H9 (cell line): ENCODE results near the gene HELQ. TPM values are rescaled to one million over a fixed set of nuclear protein-coding genes. Genes with fewer than 3 reads are reported as not detected.

Source experiments
- DNase-seq: peaks from one replicate; pipeline ENCODE4 v3.0.0-alpha.2; 2017
- H2AFZ ChIP-seq: one replicate; pipeline ENCODE4 v1.6.1; 2013; ENCODE audit warnings: mild to moderate bottlenecking, low read length, control low read depth, moderate library complexity
- H2AK5ac ChIP-seq: 2 replicates; pipeline ENCODE4 v1.6.1; 2013; ENCODE audit warnings: low read length, control low read depth, mixed read lengths; ENCODE audit not compliant: insufficient read length
- H2BK120ac ChIP-seq: one replicate; pipeline ENCODE4 v1.6.1; 2013; ENCODE audit warnings: low read depth, mild to moderate bottlenecking, low read length, control low read depth, inconsistent platforms; ENCODE audit not compliant: poor library complexity, severe bottlenecking
- H2BK12ac ChIP-seq: 2 replicates; pipeline ENCODE4 v1.6.1; 2013; ENCODE audit warnings: low read length, control low read depth, mixed read lengths, low read depth; ENCODE audit not compliant: insufficient read length
- H2BK15ac ChIP-seq: 2 replicates; pipeline ENCODE4 v1.6.1; 2013; ENCODE audit warnings: low read depth, low read length, control low read depth
- H2BK20ac ChIP-seq: one replicate; pipeline ENCODE4 v1.6.1; 2013; ENCODE audit warnings: low read depth, mild to moderate bottlenecking, low read length, control low read depth, inconsistent platforms; ENCODE audit not compliant: poor library complexity, severe bottlenecking
- H2BK5ac ChIP-seq: 2 replicates; pipeline ENCODE4 v1.6.1; 2013; ENCODE audit warnings: low read length, control low read depth, mixed read lengths; ENCODE audit not compliant: insufficient read length
- H3K14ac ChIP-seq: 2 replicates; pipeline ENCODE4 v1.6.1; 2013; ENCODE audit warnings: low read length, control low read depth; ENCODE audit not compliant: insufficient read depth
- H3K18ac ChIP-seq: 2 replicates; pipeline ENCODE4 v1.6.1; 2013; ENCODE audit warnings: low read depth, mild to moderate bottlenecking, mixed read lengths, low read length, control low read depth; ENCODE audit not compliant: insufficient read length
- H3K23ac ChIP-seq: 2 replicates; pipeline ENCODE4 v1.6.1; 2013; ENCODE audit warnings: low read length, control low read depth, mixed read lengths, low read depth; ENCODE audit not compliant: insufficient read length
- H3K23me2 ChIP-seq: 2 replicates; pipeline ENCODE4 v1.6.1; 2013; ENCODE audit warnings: low read depth, mild to moderate bottlenecking, mixed read lengths, low read length, control low read depth; ENCODE audit not compliant: insufficient read length, poor library complexity, severe bottlenecking
- H3K27ac ChIP-seq: 2 replicates; pipeline ENCODE4 v1.5.1; 2013; ENCODE audit warnings: low read length, control low read depth, mixed read lengths, low read depth; ENCODE audit not compliant: insufficient read length
- H3K27me3 ChIP-seq: 2 replicates; pipeline ENCODE4 v1.6.1; 2013; ENCODE audit warnings: low read length, control low read depth, inconsistent platforms; ENCODE audit not compliant: insufficient read depth
- H3K4ac ChIP-seq: 2 replicates; pipeline ENCODE4 v1.6.1; 2013; ENCODE audit warnings: low read depth, mild to moderate bottlenecking, control low read depth, inconsistent platforms, low read length, moderate library complexity
- H3K4me1 ChIP-seq: 2 replicates; pipeline ENCODE4 v1.6.1; 2013; ENCODE audit warnings: low read length, control low read depth, inconsistent platforms; ENCODE audit not compliant: insufficient read depth
- H3K4me2 ChIP-seq: 2 replicates; pipeline ENCODE4 v1.6.1; 2013; ENCODE audit warnings: low read length, control low read depth, mixed read lengths; ENCODE audit not compliant: insufficient read length, insufficient read depth
- H3K56ac ChIP-seq: 2 replicates; pipeline ENCODE4 v1.6.1; 2013; ENCODE audit warnings: low read depth, mild to moderate bottlenecking, mixed read lengths, low read length, control low read depth; ENCODE audit not compliant: insufficient read length
- H3K79me1 ChIP-seq: 2 replicates; pipeline ENCODE4 v1.6.1; 2013; ENCODE audit warnings: low read depth, mild to moderate bottlenecking, moderate library complexity, low read length, control low read depth, inconsistent platforms; ENCODE audit not compliant: insufficient read depth, poor library complexity, severe bottlenecking
- H3K79me2 ChIP-seq: 2 replicates; pipeline ENCODE4 v1.6.1; 2013; ENCODE audit warnings: low read length, control low read depth, inconsistent platforms; ENCODE audit not compliant: insufficient read depth
- H3K9ac ChIP-seq: 2 replicates; pipeline ENCODE4 v1.6.1; 2013; ENCODE audit warnings: low read length, control low read depth, mixed read lengths; ENCODE audit not compliant: insufficient read length; ENCODE audit errors: extremely low read depth
- H3K9me3 ChIP-seq: one replicate; pipeline ENCODE4 v1.6.1; 2013; ENCODE audit warnings: low read depth, low read length, inconsistent platforms; ENCODE audit not compliant: control insufficient read depth
- H3T11ph ChIP-seq: one replicate; pipeline ENCODE4 v1.6.1; 2013; ENCODE audit warnings: mild to moderate bottlenecking, low read length, control low read depth, inconsistent platforms
- H4K20me1 ChIP-seq: one replicate; pipeline ENCODE4 v1.6.1; 2013; ENCODE audit not compliant: control insufficient read depth, insufficient read length, insufficient read depth
- H4K5ac ChIP-seq: 2 replicates; pipeline ENCODE4 v1.6.1; 2013; ENCODE audit warnings: low read depth, mild to moderate bottlenecking, mixed read lengths, low read length, control low read depth; ENCODE audit not compliant: insufficient read length
- H4K8ac ChIP-seq: replicated peaks from 2 replicates; pipeline ENCODE4 v1.6.1; 2013; ENCODE audit warnings: low read length, control low read depth, mixed read lengths, low read depth; ENCODE audit not compliant: insufficient read length
- H4K91ac ChIP-seq: 2 replicates; pipeline ENCODE4 v1.6.1; 2013; ENCODE audit warnings: low read depth, mild to moderate bottlenecking, moderate library complexity, mixed read lengths, low read length, control low read depth; ENCODE audit not compliant: insufficient read length
- H3K27ac Mint-ChIP-seq, 3 experiments: 2 replicates in 2 of 3; 3 replicates in 1 of 3; pipeline ENCODE4 v1.8.0; 2020 to 2021; ENCODE audit warnings: mixed read lengths in 3 of 3, mild to moderate bottlenecking in 1 of 3, moderate library complexity in 1 of 3
- H3K27me3 Mint-ChIP-seq: 2 replicates; pipeline ENCODE4 v1.8.0; 2021; ENCODE audit warnings: low read depth, mild to moderate bottlenecking, moderate library complexity, mixed read lengths
- H3K36me3 Mint-ChIP-seq, 3 experiments: 2 replicates in 2 of 3; 3 replicates in 1 of 3; pipeline ENCODE4 v1.8.0; 2020 to 2021; ENCODE audit warnings: low read depth in 3 of 3, mixed read lengths in 3 of 3; ENCODE audit not compliant: insufficient read depth in 1 of 3
- H3K4me1 Mint-ChIP-seq, 2 experiments: 2 replicates each; pipeline ENCODE4 v1.8.0; 2020; ENCODE audit warnings: mixed read lengths in 2 of 2
- H3K4me3 Mint-ChIP-seq, 2 experiments: 2 replicates in 1 of 2; 3 replicates in 1 of 2; pipeline ENCODE4 v1.8.0; 2020 to 2021; ENCODE audit warnings: mild to moderate bottlenecking in 2 of 2, mixed read lengths in 2 of 2, moderate library complexity in 1 of 2
- H3K9me3 Mint-ChIP-seq, 2 experiments: 2 replicates in 1 of 2; 3 replicates in 1 of 2; pipeline ENCODE4 v1.8.0; 2020; ENCODE audit warnings: mild to moderate bottlenecking in 2 of 2, mixed read lengths in 2 of 2, moderate library complexity in 1 of 2
- CTCF ChIP-seq: fragments of 200-600 bp; sonication (generic); conservative IDR thresholded peaks from 3 replicates; pipeline ENCODE4 v1.8.0; 2021; ENCODE audit warnings: antibody characterized with exemption, mild to moderate bottlenecking
- WGBS: extraction: QIAGEN DNeasy Blood & Tissue Kit; methylation state at CpG from one replicate; pipeline ENCODE4 v1.1.7; 2013; ENCODE audit warnings: missing lambda C conversion rate, low lambda C conversion rate, mixed read lengths; ENCODE audit not compliant: insufficient read length; ENCODE audit errors: extremely low coverage; 5-methylcytosine and 5-hydroxymethylcytosine counted together
- total RNA-seq: library from RNA; stranded (reverse); gene quantifications from 2 replicates; pipeline ENCODE4 v1.2.1, GENCODE V29; 2021

Gene HELQ
- total RNA-seq, 1 experiment from 2014 or later: 16.2 TPM

DNA sequence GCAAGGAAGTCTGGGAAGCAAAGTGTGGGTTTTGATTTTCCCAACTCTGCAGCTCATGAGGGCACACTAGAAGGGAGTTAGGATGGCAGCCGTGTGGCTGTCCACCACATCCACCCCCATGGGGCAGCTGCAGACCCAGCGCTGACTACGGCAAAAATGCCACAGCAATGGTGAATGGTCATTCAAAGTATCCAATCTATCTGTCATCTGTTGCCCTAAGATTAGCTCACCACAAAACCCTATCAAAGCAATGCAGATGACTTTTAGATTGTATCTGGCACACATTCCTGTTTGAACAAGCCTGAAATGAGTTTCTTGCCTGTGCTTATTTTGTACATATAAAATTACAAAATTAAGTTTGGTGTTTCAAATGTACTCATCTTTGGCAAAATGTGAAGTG, 91.3 kb downstream of the HELQ start:
- Histone ChIP-seq H3K18ac (no peak overlapping the region), H3K9ac (no peak overlapping the region), H3K27me3 (no peaks in the 10 kb centered on the region), H2AFZ (no peak overlapping the region), H3K79me1 (no peaks in the 10 kb centered on the region), H3K56ac (no peak overlapping the region), H3K4ac (no peak overlapping the region), H2BK20ac (no peak overlapping the region), H2BK5ac (no peak overlapping the region), H4K8ac (no peak overlapping the region), H4K20me1 (no peaks in the 10 kb centered on the region), H2BK120ac (no peak overlapping the region), H3T11ph (no peak overlapping the region), H4K5ac (no peak overlapping the region), H3K4me1 (peaks cover 2% of the 10 kb centered on the region), H2AK5ac (no peak overlapping the region), H4K91ac (no peak overlapping the region), H3K27ac (no peak overlapping the region), H3K4me2 (no peak overlapping the region), H3K23ac (no peak overlapping the region), H3K23me2 (no peaks in the 10 kb centered on the region), H2BK15ac (no peak overlapping the region), H3K9me3 (no peaks in the 10 kb centered on the region), H3K79me2 (no peaks in the 10 kb centered on the region), H2BK12ac (no peak overlapping the region), H3K14ac (no peak overlapping the region)
- no peak for DNase-seq
- TF ChIP-seq CTCF: no peak
- Mint-ChIP-seq H3K27ac (no peak overlapping the region), H3K4me3 (no peak overlapping the region), H3K9me3 (no peaks in the 10 kb centered on the region), H3K4me1 (peaks cover 13% of the 10 kb centered on the region in 2 experiments), H3K27me3 (peaks cover 7% of the 10 kb centered on the region), H3K36me3 (no peaks in the 10 kb centered on the region)
- WGBS: no CpG with 5 or more reads among the region's 3 CpGs
